RWPE2 (cell line): ENCODE data around the gene TYROBP.

Experiments
- ATAC-seq: fragments of 200-7000 bp; cut with Tn5 transposase; 3 replicates; pipeline ENCODE4 v1.9.1; 2021; ENCODE audit warnings: low read depth
- DNase-seq: peaks from one replicate; pipeline ENCODE4 v3.0.0-alpha.2; 2020; ENCODE audit warnings: low spot score
- H3K27ac ChIP-seq: fragments of 450-650 bp; 2 replicates; pipeline ENCODE4 v1.5.1; 2017; ENCODE audit warnings: mild to moderate bottlenecking; ENCODE audit not compliant: poor library complexity, severe bottlenecking
- H3K27me3 ChIP-seq: fragments of 250-450 bp; sonication (Bioruptor Pico); 2 replicates; pipeline ENCODE4 v1.5.1; 2021; ENCODE audit warnings: mild to moderate bottlenecking, moderate library complexity; ENCODE audit not compliant: insufficient read depth, poor library complexity, severe bottlenecking
- H3K36me3 ChIP-seq: fragments of 250-450 bp; sonication (Bioruptor Pico); 2 replicates; pipeline ENCODE4 v1.5.1; 2020; ENCODE audit warnings: low read depth, mild to moderate bottlenecking, moderate library complexity
- H3K4me1 ChIP-seq: fragments of 250-450 bp; sonication (Bioruptor Pico); 2 replicates; pipeline ENCODE4 v1.5.1; 2021; ENCODE audit warnings: mild to moderate bottlenecking, moderate library complexity; ENCODE audit not compliant: insufficient read depth, poor library complexity, severe bottlenecking
- H3K4me3 ChIP-seq: fragments of 250-450 bp; sonication (Bioruptor Pico); 2 replicates; pipeline ENCODE4 v1.5.1; 2021; ENCODE audit warnings: mild to moderate bottlenecking, moderate library complexity; ENCODE audit not compliant: severe bottlenecking
- H3K9me3 ChIP-seq: fragments of 250-450 bp; sonication (Bioruptor Pico); 2 replicates; pipeline ENCODE4 v1.5.1; 2021; ENCODE audit warnings: mild to moderate bottlenecking, moderate library complexity; ENCODE audit not compliant: severe bottlenecking
- TF ChIP-seq, protein P1 (sequence below): fragments of 450-650 bp; IDR thresholded peaks from one replicate; pipeline ENCODE4 v1.5.1; 2017; ENCODE audit warnings: mild to moderate bottlenecking, moderate library complexity; ENCODE audit not compliant: poor library complexity, severe bottlenecking

The TYROBP gene

GRCh38 chr19:35921012-35921411, 12.9 kb upstream of the TYROBP start:
- Histone ChIP-seq H3K4me1 (no peaks in the 10 kb centered on the region), H3K4me3 (no peak overlapping the region), H3K36me3 (no peaks in the 10 kb centered on the region), H3K27ac (no peak overlapping the region), H3K9me3 (no peaks in the 10 kb centered on the region), H3K27me3 (no peaks in the 10 kb centered on the region)
- TF ChIP-seq, protein P1, sequence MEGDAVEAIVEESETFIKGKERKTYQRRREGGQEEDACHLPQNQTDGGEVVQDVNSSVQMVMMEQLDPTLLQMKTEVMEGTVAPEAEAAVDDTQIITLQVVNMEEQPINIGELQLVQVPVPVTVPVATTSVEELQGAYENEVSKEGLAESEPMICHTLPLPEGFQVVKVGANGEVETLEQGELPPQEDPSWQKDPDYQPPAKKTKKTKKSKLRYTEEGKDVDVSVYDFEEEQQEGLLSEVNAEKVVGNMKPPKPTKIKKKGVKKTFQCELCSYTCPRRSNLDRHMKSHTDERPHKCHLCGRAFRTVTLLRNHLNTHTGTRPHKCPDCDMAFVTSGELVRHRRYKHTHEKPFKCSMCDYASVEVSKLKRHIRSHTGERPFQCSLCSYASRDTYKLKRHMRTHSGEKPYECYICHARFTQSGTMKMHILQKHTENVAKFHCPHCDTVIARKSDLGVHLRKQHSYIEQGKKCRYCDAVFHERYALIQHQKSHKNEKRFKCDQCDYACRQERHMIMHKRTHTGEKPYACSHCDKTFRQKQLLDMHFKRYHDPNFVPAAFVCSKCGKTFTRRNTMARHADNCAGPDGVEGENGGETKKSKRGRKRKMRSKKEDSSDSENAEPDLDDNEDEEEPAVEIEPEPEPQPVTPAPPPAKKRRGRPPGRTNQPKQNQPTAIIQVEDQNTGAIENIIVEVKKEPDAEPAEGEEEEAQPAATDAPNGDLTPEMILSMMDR = no peak
- ATAC-seq (no peak), DNase-seq (no peak)

DNA sequence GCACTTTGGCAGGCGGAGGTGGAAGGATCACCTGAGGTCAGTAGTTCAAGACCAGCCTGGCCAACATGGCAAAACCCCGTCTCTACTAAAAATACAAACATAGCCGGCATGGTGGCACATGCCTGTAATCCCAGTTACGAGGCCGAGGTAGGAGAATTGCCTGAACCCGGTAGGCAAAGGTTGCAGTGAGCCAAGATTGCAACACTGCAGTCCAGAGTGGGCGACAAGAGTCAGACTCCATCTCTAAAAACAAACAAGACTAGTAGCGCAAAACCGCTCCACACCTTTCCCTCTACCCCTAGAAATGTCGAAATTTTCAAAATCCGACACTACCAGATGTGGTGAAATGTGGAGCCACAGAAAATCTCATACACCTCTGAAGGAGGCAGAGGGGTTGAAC, 11.2 kb upstream of the TYROBP start:
- Histone ChIP-seq H3K27ac (no peak overlapping the region), H3K36me3 (no peaks in the 10 kb centered on the region), H3K4me1 (no peaks in the 10 kb centered on the region), H3K9me3 (no peaks in the 10 kb centered on the region), H3K4me3 (no peak overlapping the region), H3K27me3 (no peaks in the 10 kb centered on the region)
- TF ChIP-seq, protein P1 = no peak
- DNase-seq (no peak), ATAC-seq (no peak)

- TF ChIP-seq, protein P1 = no peak
- Histone ChIP-seq H3K27me3 (no peaks in the 10 kb centered on the region), H3K4me1 (no peaks in the 10 kb centered on the region), H3K36me3 (no peaks in the 10 kb centered on the region), H3K27ac (no peak overlapping the region), H3K4me3 (no peak overlapping the region), H3K9me3 (no peaks in the 10 kb centered on the region)
- DNase-seq (no peak), ATAC-seq (no peak)
Measured at GRCh38 chr19:35915443-35915842, 7.3 kb upstream of the TYROBP start.

DNA sequence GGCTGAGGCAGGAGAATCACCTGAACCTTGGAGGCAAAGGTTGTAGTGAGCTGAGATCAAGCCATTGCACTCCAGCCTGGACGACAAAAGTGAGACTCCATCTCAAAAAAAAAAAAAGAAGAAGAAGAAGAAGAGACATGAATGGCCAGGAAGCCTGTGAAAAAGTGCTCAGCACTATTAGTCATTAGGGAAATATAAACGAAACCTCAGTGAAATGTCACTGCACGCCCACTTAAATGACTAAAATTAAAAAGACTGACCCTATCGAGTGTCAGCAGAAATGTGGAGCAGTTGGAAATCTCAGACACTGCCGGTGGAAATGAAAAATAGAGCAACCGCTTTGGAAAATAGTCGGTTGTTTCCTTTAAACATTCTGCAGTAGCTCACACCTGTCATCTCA, 5.5 kb upstream of the TYROBP start:
- no peak for ATAC-seq
- Histone ChIP-seq H3K4me1 (no peaks in the 10 kb centered on the region), H3K9me3 (no peaks in the 10 kb centered on the region), H3K27me3 (no peaks in the 10 kb centered on the region), H3K36me3 (no peaks in the 10 kb centered on the region), H3K27ac (no peak overlapping the region), H3K4me3 (no peak overlapping the region)
- TF ChIP-seq, protein P1 = no peak
- DNase-seq = no peak

GRCh38 chr19:35911790-35912189, 3.7 kb upstream of the TYROBP start:
- H3K4me1 ChIP-seq = no peaks in the 10 kb centered on the region
- TF ChIP-seq, protein P1 = no peak
- H3K27ac ChIP-seq = no peak overlapping the region
- no peaks in the 10 kb centered on the region for H3K9me3 ChIP-seq
- no peaks in the 10 kb centered on the region for H3K27me3 ChIP-seq
- no peak overlapping the region for H3K4me3 ChIP-seq
- H3K36me3 ChIP-seq = no peaks in the 10 kb centered on the region
- ATAC-seq (peak; percentile 93), DNase-seq (no peak)
